HG02870 (cell line): ENCODE data around the gene SULT4A1.
A peak's percentile ranks its signal among the peaks of the same experiment; 100 is the strongest.

Experiments used
- ATAC-seq: cut with Tn5 transposase; IDR thresholded peaks from one replicate; pipeline ENCODE4 v1.9.1; 2021; ENCODE audit warnings: mild to moderate bottlenecking, moderate library complexity; ENCODE audit not compliant: unreplicated experiment

SULT4A1 gene

GRCh38 chr22:43812149-43812842, 50.0 kb downstream of the SULT4A1 start, which contains the start of gene EFCAB6:
Gene EFCAB6, minus strand, starts transcription at chr22:43812305. Its CDS starts 29,987 bp downstream, at chr22:43782318.
- ATAC-seq, result peak; percentile 75

- ATAC-seq, result peak; percentile 18
These were observed 50.5 kb downstream of the SULT4A1 start for GRCh38 chr22:43811777-43812148.

- ATAC-seq, result no peak
These were observed 59.3 kb downstream of the SULT4A1 start for GRCh38 chr22:43802897-43803495.

- ATAC-seq, result no peak
These were observed 61.3 kb downstream of the SULT4A1 start for GRCh38 chr22:43800970-43801369.

- peak; percentile 57 for ATAC-seq
These were observed 63.8 kb downstream of the SULT4A1 start for GRCh38 chr22:43798492-43798891.

GRCh38 chr22:43796567-43796966, 65.7 kb downstream of the SULT4A1 start:
- no peak for ATAC-seq

GRCh38 chr22:43795320-43795719, 67.0 kb downstream of the SULT4A1 start:
- no peak for ATAC-seq

- ATAC-seq, result no peak
These were observed 69.4 kb downstream of the SULT4A1 start for GRCh38 chr22:43792905-43793304.

GRCh38 chr22:43789452-43789851, 72.9 kb downstream of the SULT4A1 start:
- no peak for ATAC-seq

GRCh38 chr22:43783777-43784176, 78.5 kb downstream of the SULT4A1 start:
- ATAC-seq, result no peak

- no peak for ATAC-seq
These were observed 79.9 kb downstream of the SULT4A1 start for GRCh38 chr22:43782448-43782847.

GRCh38 chr22:43777286-43777685, 85.0 kb downstream of the SULT4A1 start:
- ATAC-seq, result no peak

GRCh38 chr22:43776081-43776670, 86.1 kb downstream of the SULT4A1 start:
- no peak for ATAC-seq
